ENCODE data around the gene STON1. TPM values are rescaled to one million over a fixed set of nuclear protein-coding genes. Genes with fewer than 3 reads are reported as not detected.

The STON1 gene
- total and polyA plus RNA-seq, 2 of the 8 experiments (the other 6 are each of a cell fraction or from before 2014, with no cell fraction given), result 5.0 to 10.1 TPM

GRCh38 chr2:48624696-48625095 lies 94.7 kb downstream of the STON1 start:
- no peak for FAIRE-seq
- H2BK120ac ChIP-seq (replicated peaks; ENCODE audit: low read depth, low read length), result no peak overlapping the region
- H3K79me2 ChIP-seq (ENCODE audit: control insufficient read depth in 1 of 2, insufficient read depth in 2 of 2, low read length in 2 of 2), result no peaks in the 10 kb centered on the region
- H3K79me1 ChIP-seq (ENCODE audit: low read depth, low read length), result no peaks in the 10 kb centered on the region
- H2BK15ac ChIP-seq (ENCODE audit: low read length), result no peak overlapping the region
- no peak overlapping the region for H3K9ac ChIP-seq (replicated peaks in 1 of 4; ENCODE audit: extremely low read depth in 1 of 4, low read depth in 3 of 4, low read length in 3 of 4)
- H3K4me1 ChIP-seq (replicated peaks in 1 of 4; ENCODE audit: control insufficient read depth in 3 of 4, insufficient read depth in 4 of 4, low read length in 3 of 4), result no peaks in the 10 kb centered on the region
- H2BK20ac ChIP-seq (ENCODE audit: low read length), result no peak overlapping the region
- H2AK5ac ChIP-seq (ENCODE audit: low read depth, low read length), result no peak overlapping the region
- H3K4me2 ChIP-seq (ENCODE audit: insufficient read depth in 1 of 2, low read depth in 2 of 2, low read length in 2 of 2), result no peak overlapping the region
- no peak overlapping the region for H2AFZ ChIP-seq (ENCODE audit: low read length)
- H2BK12ac ChIP-seq (ENCODE audit: low read depth, low read length), result no peak overlapping the region
- 85% methylated on average over 2 of the region's 2 CpGs; no CpG with 5 or more reads in 1 of the 2 experiments for WGBS, 2 experiments (ENCODE audit: extremely low coverage in 1 of 2, insufficient coverage in 1 of 2, insufficient read length in 1 of 2, insufficient replicate concordance in 2 of 2, low coverage in 1 of 2, low lambda C conversion rate in 2 of 2, missing lambda C conversion rate in 1 of 2)
- H3K4ac ChIP-seq (replicated peaks; ENCODE audit: insufficient read length, low read depth, low read length), result no peak overlapping the region
- no peaks in the 10 kb centered on the region for H4K20me1 ChIP-seq (replicated peaks in 1 of 2; ENCODE audit: control insufficient read depth in 1 of 2, insufficient read depth in 2 of 2, low read length in 2 of 2)
- no peak overlapping the region for H3K18ac ChIP-seq (ENCODE audit: extremely low read depth, low read length)
- no peak overlapping the region for H4K8ac ChIP-seq (ENCODE audit: extremely low read depth, insufficient read depth, low read length)
- no peaks in the 10 kb centered on the region for H3K9me3 ChIP-seq (ENCODE audit: insufficient read depth in 2 of 2, low read depth in 1 of 2, low read length in 1 of 2)
- H3K56ac ChIP-seq (replicated peaks; ENCODE audit: insufficient read length, low read depth, low read length), result no peak overlapping the region
- no peak overlapping the region for H4K5ac ChIP-seq (ENCODE audit: insufficient read length, low read depth, low read length)
- H3K23ac ChIP-seq (ENCODE audit: insufficient read length), result no peak overlapping the region
- no peak overlapping the region for H2BK5ac ChIP-seq (ENCODE audit: low read depth, low read length)
- DNase-seq (ENCODE audit: low read depth in 1 of 2, low spot score in 2 of 2), result no peak
- ChIA-PET POLR2A (ENCODE audit: partially characterized antibody) (no interaction called here), CTCF (ENCODE audit: partially characterized antibody) (no interaction called here)
- no peak for TF ChIP-seq E2F6 (IDR thresholded peaks at IDR 0.05)
- no peak for TF ChIP-seq RFX5 (IDR thresholded peaks at IDR 0.05; ENCODE audit: borderline replicate concordance, low read depth, low read length)
- no peak overlapping the region for H4K91ac ChIP-seq (replicated peaks; ENCODE audit: insufficient read length, low read length)
- no peak overlapping the region for H3K14ac ChIP-seq (ENCODE audit: insufficient read length)
- no peaks in the 10 kb centered on the region for H3K36me3 ChIP-seq (ENCODE audit: control insufficient read depth in 2 of 4, insufficient read depth in 4 of 4, low read length in 3 of 4)
- no peaks in the 10 kb centered on the region for H3K23me2 ChIP-seq (ENCODE audit: low read depth, low read length)
- H3K4me3 ChIP-seq (ENCODE audit: extremely low read depth in 1 of 4, insufficient read depth in 2 of 4, low read depth in 3 of 4, low read length in 4 of 4), result no peak overlapping the region
- no peaks in the 10 kb centered on the region for H3K27me3 ChIP-seq (replicated peaks in 1 of 4; ENCODE audit: control insufficient read depth in 3 of 4, extremely low read depth in 1 of 4, insufficient read depth in 3 of 4, low read length in 3 of 4)
- H3K27ac ChIP-seq (ENCODE audit: low read depth, low read length), result no peak overlapping the region
